NB4 (cell line): ENCODE measurements around the gene THUMPD2.

Source experiments
- DNase-seq: peaks from one replicate; pipeline ENCODE4 v3.0.0; 2010; ENCODE audit warnings: low read depth
- H3K4me3 ChIP-seq: one replicate; pipeline ENCODE4 v1.5.1; 2011; ENCODE audit warnings: mild to moderate bottlenecking, low read depth, low read length, moderate library complexity
- MYC ChIP-seq: IDR thresholded peaks from 2 replicates; pipeline ENCODE4 v1.6.1; 2011; ENCODE audit warnings: low read depth, low read length
- POLR2A ChIP-seq: IDR thresholded peaks from 2 replicates; pipeline ENCODE4 v1.6.1; 2011; ENCODE audit warnings: mild to moderate bottlenecking; ENCODE audit not compliant: insufficient read length; ENCODE audit errors: extremely low read depth
- TF ChIP-seq, protein P1 (sequence below): IDR thresholded peaks from one replicate; pipeline ENCODE4 v1.5.1; 2012; ENCODE audit warnings: low read depth, low read length
- TF ChIP-seq, protein P2 (sequence below): IDR thresholded peaks from 2 replicates; pipeline ENCODE4 v1.6.1; 2011; ENCODE audit warnings: low read depth, low read length

THUMPD2 gene

DNA sequence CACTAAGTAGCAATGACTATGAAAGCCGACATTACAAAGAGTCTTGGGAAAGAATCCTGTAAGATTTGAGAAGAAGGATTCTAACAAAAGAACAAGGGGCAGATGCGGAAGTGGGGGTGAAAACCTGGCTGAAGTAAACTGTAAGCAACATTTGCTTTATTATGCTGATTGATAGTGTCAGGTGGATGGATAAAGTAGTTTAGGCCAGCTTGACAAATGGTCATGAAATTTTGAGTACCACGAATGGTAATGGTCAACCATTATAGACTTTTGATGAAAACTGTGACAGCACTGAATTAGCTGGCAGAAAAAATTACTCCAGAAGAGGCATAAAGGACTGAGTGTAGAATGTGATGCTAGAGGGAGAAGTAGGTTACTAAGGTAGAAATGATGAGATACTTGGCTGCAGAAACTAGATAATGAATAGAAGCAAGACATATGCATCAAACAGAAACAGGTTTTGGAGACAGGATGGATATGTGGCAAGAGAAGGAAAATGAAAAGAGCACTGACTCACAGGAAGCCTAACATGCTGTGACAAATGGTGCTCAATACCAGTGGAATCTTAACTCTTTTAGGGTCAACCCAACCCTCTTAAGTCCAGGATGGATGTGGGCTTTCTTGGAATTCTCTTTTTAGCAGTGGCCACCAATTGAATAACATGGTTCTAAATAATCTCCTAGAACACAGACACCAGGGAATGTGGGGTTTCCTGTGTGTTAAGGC, 6.8 kb downstream of the THUMPD2 start:
- DNase-seq, result no peak
- no peak overlapping the region for H3K4me3 ChIP-seq
- no peak for TF ChIP-seq POLR2A
- TF ChIP-seq, protein P1, sequence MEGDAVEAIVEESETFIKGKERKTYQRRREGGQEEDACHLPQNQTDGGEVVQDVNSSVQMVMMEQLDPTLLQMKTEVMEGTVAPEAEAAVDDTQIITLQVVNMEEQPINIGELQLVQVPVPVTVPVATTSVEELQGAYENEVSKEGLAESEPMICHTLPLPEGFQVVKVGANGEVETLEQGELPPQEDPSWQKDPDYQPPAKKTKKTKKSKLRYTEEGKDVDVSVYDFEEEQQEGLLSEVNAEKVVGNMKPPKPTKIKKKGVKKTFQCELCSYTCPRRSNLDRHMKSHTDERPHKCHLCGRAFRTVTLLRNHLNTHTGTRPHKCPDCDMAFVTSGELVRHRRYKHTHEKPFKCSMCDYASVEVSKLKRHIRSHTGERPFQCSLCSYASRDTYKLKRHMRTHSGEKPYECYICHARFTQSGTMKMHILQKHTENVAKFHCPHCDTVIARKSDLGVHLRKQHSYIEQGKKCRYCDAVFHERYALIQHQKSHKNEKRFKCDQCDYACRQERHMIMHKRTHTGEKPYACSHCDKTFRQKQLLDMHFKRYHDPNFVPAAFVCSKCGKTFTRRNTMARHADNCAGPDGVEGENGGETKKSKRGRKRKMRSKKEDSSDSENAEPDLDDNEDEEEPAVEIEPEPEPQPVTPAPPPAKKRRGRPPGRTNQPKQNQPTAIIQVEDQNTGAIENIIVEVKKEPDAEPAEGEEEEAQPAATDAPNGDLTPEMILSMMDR, result no peak
- no peak for TF ChIP-seq MYC
- TF ChIP-seq, protein P2, sequence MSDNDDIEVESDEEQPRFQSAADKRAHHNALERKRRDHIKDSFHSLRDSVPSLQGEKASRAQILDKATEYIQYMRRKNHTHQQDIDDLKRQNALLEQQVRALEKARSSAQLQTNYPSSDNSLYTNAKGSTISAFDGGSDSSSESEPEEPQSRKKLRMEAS, result no peak

DNA sequence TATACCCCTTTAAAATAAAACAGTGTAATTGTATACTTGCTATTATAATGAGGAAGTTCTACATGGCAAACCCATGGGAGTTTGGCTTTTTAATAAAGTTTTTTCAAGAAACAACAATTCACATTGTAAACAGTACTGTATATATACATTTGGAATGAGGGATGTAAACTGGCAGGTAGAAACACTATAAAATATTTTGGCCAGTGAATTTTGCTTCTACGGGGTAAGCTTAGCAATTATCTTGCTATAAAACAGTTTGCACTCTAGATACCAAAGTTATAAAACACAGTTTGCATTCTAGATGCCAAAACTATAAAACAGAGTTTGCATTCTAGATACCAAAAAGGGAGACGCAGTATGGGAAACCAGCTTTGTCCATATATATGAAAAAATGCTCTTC, 16.6 kb downstream of the THUMPD2 start:
- H3K4me3 ChIP-seq, result no peak overlapping the region
- TF ChIP-seq POLR2A, result no peak
- TF ChIP-seq, protein P2, result no peak
- TF ChIP-seq, protein P1, result no peak
- TF ChIP-seq MYC, result no peak
- no peak for DNase-seq

DNA sequence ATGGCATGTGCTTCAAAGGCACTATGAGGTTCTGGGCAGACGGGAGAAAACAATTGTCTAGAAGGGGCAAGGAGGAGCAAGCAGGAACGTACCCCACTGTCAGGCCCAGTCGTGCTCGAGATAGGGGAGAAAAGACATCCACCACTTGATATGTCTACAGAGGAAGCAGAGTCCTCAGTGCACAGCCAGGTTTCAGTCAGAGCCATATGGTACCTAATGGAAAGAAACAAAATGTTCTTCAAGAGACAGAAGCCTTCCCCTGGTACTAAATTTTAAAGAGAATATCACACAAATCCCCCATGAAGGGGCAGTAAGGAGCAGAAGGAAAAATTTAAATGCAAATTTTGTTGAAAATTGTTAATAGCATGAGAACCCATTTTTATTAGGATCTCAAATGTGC, 21.9 kb downstream of the THUMPD2 start:
- no peak for TF ChIP-seq POLR2A
- TF ChIP-seq, protein P2, result no peak
- TF ChIP-seq, protein P1, result no peak
- TF ChIP-seq MYC, result no peak
- DNase-seq, result no peak

DNA sequence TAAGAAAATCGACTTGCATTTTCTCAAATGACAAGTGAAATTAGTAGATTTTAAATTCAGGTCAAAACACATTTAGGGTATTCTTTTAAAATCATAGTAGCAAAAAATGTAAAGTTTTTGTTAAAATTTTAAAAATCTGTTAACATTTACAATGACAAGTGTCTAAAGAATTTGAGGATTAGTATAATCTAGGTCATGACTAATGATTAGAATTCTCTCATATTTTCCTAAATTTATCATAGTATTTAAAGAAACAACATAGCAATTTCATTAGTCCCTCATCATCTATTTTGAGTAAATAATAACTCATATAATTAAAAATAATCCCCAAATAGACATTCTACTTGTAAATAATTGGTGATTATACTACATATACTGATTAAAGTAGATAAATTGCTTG, 23.6 kb downstream of the THUMPD2 start:
- no peak overlapping the region for H3K4me3 ChIP-seq
- TF ChIP-seq MYC (no peak), POLR2A (no peak)
- TF ChIP-seq, protein P1, result no peak
- TF ChIP-seq, protein P2, result no peak
- DNase-seq, result no peak

More for the DNA sequence above, 21.9 kb downstream of the THUMPD2 start:
- no peak overlapping the region for H3K4me3 ChIP-seq

DNA sequence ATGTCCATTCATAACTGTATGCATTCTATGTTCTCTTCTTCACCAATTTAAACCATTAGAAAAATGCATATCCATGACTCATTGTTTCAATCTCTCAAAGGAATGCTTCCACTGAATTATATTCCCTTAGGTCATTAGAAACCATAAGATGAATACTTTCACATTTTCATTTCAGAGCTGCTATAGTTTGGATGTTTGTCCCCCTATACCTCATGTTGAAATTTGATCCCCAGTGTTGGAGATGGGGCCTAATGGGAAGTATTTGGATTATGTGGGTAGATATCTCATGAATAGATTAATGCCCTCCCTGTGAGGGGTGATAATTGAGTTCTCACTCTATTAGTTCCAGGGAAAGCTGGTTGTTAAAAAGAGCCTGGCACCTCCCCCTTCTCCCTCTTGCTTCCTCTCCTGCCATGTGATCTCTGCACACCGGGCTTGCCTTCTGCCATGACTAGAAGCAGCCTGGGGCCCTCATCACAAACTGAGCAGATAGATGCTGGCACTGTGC, 35.7 kb downstream of the THUMPD2 start:
- TF ChIP-seq POLR2A, result no peak
- TF ChIP-seq MYC, result no peak
- TF ChIP-seq, protein P1, result no peak
- TF ChIP-seq, protein P2, result no peak
- no peak overlapping the region for H3K4me3 ChIP-seq
- DNase-seq, result no peak
